ENCODE measurements around the gene TSPAN5.

TSPAN5 gene

GRCh38 chr4:98689507-98690174, 31.2 kb upstream of the TSPAN5 start:
- no peak for TF ChIP-seq CTCF (conservative IDR thresholded peaks at IDR 0.05)
- no peak overlapping the region for H3K27ac ChIP-seq

- no peak for TF ChIP-seq CTCF (conservative IDR thresholded peaks at IDR 0.05)
- H3K27ac ChIP-seq, result no peak overlapping the region
These were observed 30.2 kb upstream of the TSPAN5 start for GRCh38 chr4:98688411-98689290.

GRCh38 chr4:98687876-98688275, 29.5 kb upstream of the TSPAN5 start:
- no peak for TF ChIP-seq CTCF (conservative IDR thresholded peaks at IDR 0.05)

GRCh38 chr4:98686847-98687246, 28.4 kb upstream of the TSPAN5 start:
- H3K27ac ChIP-seq, result no peak overlapping the region
- no peak for TF ChIP-seq CTCF (conservative IDR thresholded peaks at IDR 0.05)

More at GRCh38 chr4:98687876-98688275, 29.5 kb upstream of the TSPAN5 start:
- H3K27ac ChIP-seq, result no peak overlapping the region

- no peak overlapping the region for H3K27ac ChIP-seq
- TF ChIP-seq CTCF (conservative IDR thresholded peaks at IDR 0.05), result no peak
These were observed 27.8 kb upstream of the TSPAN5 start for GRCh38 chr4:98686043-98686707.

GRCh38 chr4:98685225-98686042, 27.0 kb upstream of the TSPAN5 start:
- TF ChIP-seq CTCF (conservative IDR thresholded peaks at IDR 0.05), result no peak
- H3K27ac ChIP-seq, result no peak overlapping the region

Measured in VCaP (cell line).